GM13977 (cell line): ENCODE measurements around the gene CERS2.

ENCODE experiments used
- DNase-seq: peaks from one replicate; pipeline ENCODE4 v3.0.0; 2012; ENCODE audit warnings: low spot score
- CTCF ChIP-seq: IDR thresholded peaks from 2 replicates; pipeline ENCODE4 v1.5.1; 2012; ENCODE audit warnings: mild to moderate bottlenecking, control low read depth; ENCODE audit not compliant: insufficient read depth; ENCODE audit errors: extremely low read depth, missing control alignments
- in situ Hi-C: fragments of 300-500 bp; cut with MboI; formaldehyde crosslinking; loops from one replicate; pipeline ENCODE4 v1.12.0; 2022; ENCODE audit warnings: low sequenced_read_pairs, low pct_unique_long_range_greater_than_20kb, mixed read lengths, inconsistent platforms; ENCODE audit not compliant: unreplicated experiment

Gene CERS2

GRCh38 chr1:150965605-150966004, 9.0 kb downstream of the CERS2 start:
- no peak for TF ChIP-seq CTCF
- no peak for DNase-seq
- in situ Hi-C loops = loop anchor here (25.0 kb wide), 1 partner anchor 728 kb away; the partner anchor contains the start of gene ANP32E

- no peak for TF ChIP-seq CTCF
- DNase-seq = no peak
- in situ Hi-C loops = loop anchor here (25.0 kb wide), 1 partner anchor 727 kb away; the partner anchor contains the start of gene ANP32E
Measured at GRCh38 chr1:150964164-150964489, 10.5 kb downstream of the CERS2 start.

GRCh38 chr1:150963321-150964163, 11.1 kb downstream of the CERS2 start:
- DNase-seq = no peak
- TF ChIP-seq CTCF = no peak
- in situ Hi-C loops = loop anchor here (25.0 kb wide), 1 partner anchor 726 kb away; the partner anchor contains the start of gene ANP32E

GRCh38 chr1:150961756-150962155, 12.9 kb downstream of the CERS2 start:
- DNase-seq = no peak
- no peak for TF ChIP-seq CTCF
- in situ Hi-C loops = loop anchor here (25.0 kb wide), 1 partner anchor 724 kb away; the partner anchor contains the start of gene ANP32E

- DNase-seq = no peak
- TF ChIP-seq CTCF = no peak
- in situ Hi-C loops = loop anchor here (25.0 kb wide), 1 partner anchor 723 kb away; the partner anchor contains the start of gene ANP32E
Measured at GRCh38 chr1:150960646-150961045, 14.0 kb downstream of the CERS2 start.

GRCh38 chr1:150957666-150958065, 17.0 kb downstream of the CERS2 start:
- DNase-seq = no peak
- in situ Hi-C loops = loop anchor here (25.0 kb wide), 1 partner anchor 720 kb away; the partner anchor contains the start of gene ANP32E

More at GRCh38 chr1:150957666-150958065, 17.0 kb downstream of the CERS2 start:
- TF ChIP-seq CTCF = no peak
